Breast epithelium (tissue), 4 donors: ENCODE measurements around the gene FSTL5. TPM values are rescaled to one million over a fixed set of nuclear protein-coding genes. Genes with fewer than 3 reads are reported as not detected.

ENCODE experiments used
- DNase-seq, 2 donors: peaks; one replicate each; pipeline ENCODE4 v3.0.0-alpha.2; 2019; ENCODE audit warnings: low spot score in 2 of 2
- H3K27ac ChIP-seq, 2 donors: fragments of 200-600 bp; sonication (generic) in 1 of 2; one replicate each; pipeline ENCODE4 v1.5.1; 2016 to 2019; ENCODE audit warnings: mild to moderate bottlenecking in 1 of 2
- H3K27me3 ChIP-seq, 2 donors: fragments of 200-600 bp; sonication (generic) in 1 of 2; one replicate each; pipeline versions ENCODE4 v1.5.1 to v1.6.0; 2017 to 2019; ENCODE audit warnings: control low read depth in 1 of 2, mild to moderate bottlenecking in 1 of 2
- H3K36me3 ChIP-seq: fragments of 200-600 bp; one replicate; pipeline ENCODE4 v1.5.1; 2019
- H3K4me1 ChIP-seq, 2 donors: fragments of 200-600 bp; sonication (generic); one replicate each; pipeline ENCODE4 v1.5.1; 2016 to 2019; ENCODE audit warnings: control low read depth in 1 of 2
- H3K4me3 ChIP-seq, 3 donors: fragments of 200-600 bp; sonication (generic); 1 replicate in 2 of 3; 2 replicates in 1 of 3; pipeline ENCODE4 v1.5.1; 2016 to 2019; ENCODE audit warnings: mild to moderate bottlenecking in 3 of 3, moderate library complexity in 2 of 3
- H3K9me3 ChIP-seq, 2 donors: fragments of 200-600 bp; sonication (generic) in 1 of 2; one replicate each; pipeline ENCODE4 v1.5.1; 2016 to 2019; ENCODE audit warnings: control low read depth in 1 of 2
- CTCF ChIP-seq, 3 donors: fragments of 450-650 bp; IDR thresholded peaks; one replicate each; pipeline ENCODE4 v1.5.1; 2016 to 2017; ENCODE audit warnings: antibody characterized with exemption in 3 of 3, mild to moderate bottlenecking in 3 of 3, moderate library complexity in 3 of 3
- POLR2A ChIP-seq: fragments of 450-650 bp; IDR thresholded peaks from one replicate; pipeline ENCODE4 v1.6.1; 2016; ENCODE audit warnings: antibody characterized with exemption, mild to moderate bottlenecking, moderate library complexity
- POLR2AphosphoS5 ChIP-seq, 3 donors: sonication (generic); formaldehyde crosslinking; IDR thresholded peaks; one replicate each; pipeline ENCODE4 v1.6.1; 2017; ENCODE audit warnings: antibody characterized with exemption in 3 of 3
- intact Hi-C: fragments of 100-400 bp; cut with DNase I; formaldehyde crosslinking; loops from one replicate; pipeline ENCODE4 v1.15.1; 2023; ENCODE audit warnings: low total_unique reads
- total RNA-seq, 3 donors: library from RNA; depleted of rRNA; stranded (reverse); fragments of >200 nt; gene quantifications; one replicate each; pipeline ENCODE4 v1.1.0, GENCODE V29; 2016

Gene FSTL5
- total RNA-seq, 3 donors from 2014 or later: not detected

- DNase-seq: no peak
- intact Hi-C loops: no loop called here
- Histone ChIP-seq H3K27me3 (no peaks in the 10 kb centered on the region), H3K36me3 (no peaks in the 10 kb centered on the region), H3K9me3 (no peaks in the 10 kb centered on the region), H3K4me3 (no peak overlapping the region), H3K4me1 (no peaks in the 10 kb centered on the region), H3K27ac (no peak overlapping the region)
- TF ChIP-seq POLR2AphosphoS5 (IDR thresholded peaks at IDR 0.05) (no peak), POLR2A (no peak), CTCF (IDR thresholded peaks at IDR 0.05) (no peak)
Observed at GRCh38 chr4:161463436-161463835, 700.4 kb downstream of the FSTL5 start.

- H3K4me1 ChIP-seq: no peaks in the 10 kb centered on the region
- H3K27ac ChIP-seq: no peak overlapping the region
- no peaks in the 10 kb centered on the region for H3K36me3 ChIP-seq
- no peaks in the 10 kb centered on the region for H3K9me3 ChIP-seq
- TF ChIP-seq POLR2A (no peak), POLR2AphosphoS5 (IDR thresholded peaks at IDR 0.05) (no peak), CTCF (IDR thresholded peaks at IDR 0.05) (no peak)
- no peak for DNase-seq
- no peak overlapping the region for H3K4me3 ChIP-seq
- intact Hi-C loops: no loop called here
- no peaks in the 10 kb centered on the region for H3K27me3 ChIP-seq
Observed at GRCh38 chr4:161457906-161458305, 705.9 kb downstream of the FSTL5 start.

- Histone ChIP-seq H3K4me3 (no peak overlapping the region), H3K27ac (no peak overlapping the region), H3K9me3 (no peaks in the 10 kb centered on the region), H3K36me3 (no peaks in the 10 kb centered on the region), H3K27me3 (no peaks in the 10 kb centered on the region), H3K4me1 (no peaks in the 10 kb centered on the region)
- DNase-seq: no peak
- intact Hi-C loops: no loop called here
- no peak for TF ChIP-seq POLR2A
- TF ChIP-seq CTCF (IDR thresholded peaks at IDR 0.05): no peak
- TF ChIP-seq POLR2AphosphoS5 (IDR thresholded peaks at IDR 0.05): no peak
Observed at GRCh38 chr4:161457311-161457710, 706.5 kb downstream of the FSTL5 start.

- TF ChIP-seq CTCF (IDR thresholded peaks at IDR 0.05): no peak
- TF ChIP-seq POLR2AphosphoS5 (IDR thresholded peaks at IDR 0.05): no peak
- no peak for TF ChIP-seq POLR2A
- Histone ChIP-seq H3K27me3 (no peaks in the 10 kb centered on the region), H3K9me3 (no peaks in the 10 kb centered on the region), H3K4me3 (no peak overlapping the region), H3K36me3 (no peaks in the 10 kb centered on the region), H3K4me1 (no peaks in the 10 kb centered on the region), H3K27ac (no peak overlapping the region)
- no peak for DNase-seq
- intact Hi-C loops: no loop called here
Observed at GRCh38 chr4:161454860-161455259, 708.9 kb downstream of the FSTL5 start.

- Histone ChIP-seq H3K27me3 (no peaks in the 10 kb centered on the region), H3K36me3 (no peaks in the 10 kb centered on the region), H3K9me3 (no peaks in the 10 kb centered on the region), H3K4me1 (no peaks in the 10 kb centered on the region), H3K4me3 (no peak overlapping the region), H3K27ac (no peak overlapping the region)
- intact Hi-C loops: no loop called here
- no peak for DNase-seq
- no peak for TF ChIP-seq CTCF (IDR thresholded peaks at IDR 0.05)
- no peak for TF ChIP-seq POLR2A
Observed at GRCh38 chr4:161448550-161449180, 715.1 kb downstream of the FSTL5 start.
